Heart right ventricle (tissue), 16 donors: ENCODE measurements around the gene WHAMM. TPM values are rescaled to one million over a fixed set of nuclear protein-coding genes. Genes with fewer than 3 reads are reported as not detected.

Experiments used
- ATAC-seq, 8 donors: fragments of 200-7000 bp; cut with Tn5 transposase; one replicate each; pipeline ENCODE4 v1.9.1; 2020; ENCODE audit warnings: mild to moderate bottlenecking in 8 of 8, moderate library complexity in 8 of 8, moderate number of reproducible peaks in 1 of 8
- DNase-seq, 2 donors: peaks; one replicate each; pipeline ENCODE4 v3.0.0-alpha.2; 2020
- H3K27ac ChIP-seq, 10 donors: fragments of 200-600 bp; sonication (generic) in 2 of 10; one replicate each; pipeline versions ENCODE4 v1.5.0 to v1.8.0; 2020 to 2022; ENCODE audit warnings: mild to moderate bottlenecking in 3 of 10
- H3K27me3 ChIP-seq, 7 donors: fragments of 200-600 bp; one replicate each; pipeline ENCODE4 v1.8.0; 2021 to 2022; ENCODE audit warnings: mild to moderate bottlenecking in 2 of 7
- H3K36me3 ChIP-seq, 9 donors: fragments of 200-600 bp; sonication (generic) in 1 of 9; one replicate each; pipeline versions ENCODE4 v1.5.0 to v1.8.0; 2020 to 2022; ENCODE audit warnings: mild to moderate bottlenecking in 2 of 9
- H3K4me1 ChIP-seq, 9 donors: fragments of 200-600 bp; sonication (generic) in 1 of 9; one replicate each; pipeline versions ENCODE4 v1.5.0 to v1.8.0; 2020 to 2022; ENCODE audit warnings: mild to moderate bottlenecking in 4 of 9
- H3K4me3 ChIP-seq, 10 donors: fragments of 200-600 bp; sonication (generic) in 2 of 10; one replicate each; pipeline versions ENCODE4 v1.5.0 to v1.8.0; 2020 to 2022; ENCODE audit warnings: mild to moderate bottlenecking in 7 of 10, moderate library complexity in 2 of 10
- H3K9me3 ChIP-seq, 11 donors: fragments of 200-600 bp in 10 of 11; sonication (generic) in 2 of 11; one replicate each; pipeline versions ENCODE4 v1.5.0 to v1.8.0; 2013 to 2022; ENCODE audit warnings: mild to moderate bottlenecking in 2 of 11, control low read depth in 1 of 11, moderate library complexity in 1 of 11
- WGBS, 2 donors: extraction: QIAGEN DNeasy Blood & Tissue Kit; methylation state at CpG; one replicate each; pipeline ENCODE4 v1.1.7; 2013; ENCODE audit warnings: inconsistent platforms in 1 of 2; 5-methylcytosine and 5-hydroxymethylcytosine counted together
- intact Hi-C, 10 donors: fragments of 100-400 bp; cut with DNase I; formaldehyde crosslinking; loops; one replicate each; pipeline versions ENCODE4 v1.11.1 to v1.14.2; 2022
- polyA plus RNA-seq, 2 donors: library from polyadenylated mRNA; stranded (reverse); fragments of 200-250 nt; gene quantifications; one replicate each; pipeline ENCODE4 v1.2.3, GENCODE V29; 2013
- total RNA-seq, 10 donors: library from RNA; stranded (reverse); fragmentation: NEBNext Ultra II Directional in 3 of 10; extraction: Animal tissue kit (Norgen Biotek cat#: 25700) in 3 of 10; gene quantifications; one replicate each; pipeline versions ENCODE4 v1.2.1 to v1.2.4, GENCODE V29; 2021 to 2023
- TF ChIP-seq, protein P1 (sequence below), 9 donors: fragments of 200-600 bp; sonication (generic) in 2 of 9; IDR thresholded peaks; one replicate each; pipeline versions ENCODE4 v1.5.0 to v1.8.0; 2021 to 2022; ENCODE audit warnings: antibody characterized with exemption in 9 of 9, mild to moderate bottlenecking in 5 of 9, moderate library complexity in 1 of 9
- donor health status: Arrhythmogenic right ventricular cardiomyopathy.
- donor health status: ischemic (EF 13 %, LVEDD 7.1; RV severe dilation, severe dysfunction).
- donor health status: healthy with polysubstance abuse.
- donor health status: DM: no; HTN: yes; CAD: no.
- donor health status: DM: no; HTN: no; CAD: no.
- donor health status: ischemic (EF 25% LVEDD 6.9; RV normal size, moderate dysfunction).
- donor health status: ischemic (EF 25% LVEDD 5.7; RV mildly dilated, moderate dysfunction).
- donor health status: healthy.
- donor health status: DM: yes; HTN: yes; CAD: no.
- donor health status: Ischemic cardiomyopathy.
- donor health status: ischemic (EF 35%, LVEDD 5.7; RV mildly dilated, moderate dysfunction).
- donor health status: nonischemic (EF 11% LVEDD 7.7; RV severe dilation, severe dysfunction).
- donor health status: DM: yes; HTN: yes; CAD: no.
- donor health status: PGD.
- donor health status: ischemic (EF 29% LVEDD 5.4; RV normal size, mild dysfunction).
- donor health status: nonischemic (EF 23%, LVEDD 6.1; RV moderate dilation, normal function).

The WHAMM gene
- total and polyA plus RNA-seq, 12 donors: 3.2 to 8.1 (median 6.3) TPM

DNA sequence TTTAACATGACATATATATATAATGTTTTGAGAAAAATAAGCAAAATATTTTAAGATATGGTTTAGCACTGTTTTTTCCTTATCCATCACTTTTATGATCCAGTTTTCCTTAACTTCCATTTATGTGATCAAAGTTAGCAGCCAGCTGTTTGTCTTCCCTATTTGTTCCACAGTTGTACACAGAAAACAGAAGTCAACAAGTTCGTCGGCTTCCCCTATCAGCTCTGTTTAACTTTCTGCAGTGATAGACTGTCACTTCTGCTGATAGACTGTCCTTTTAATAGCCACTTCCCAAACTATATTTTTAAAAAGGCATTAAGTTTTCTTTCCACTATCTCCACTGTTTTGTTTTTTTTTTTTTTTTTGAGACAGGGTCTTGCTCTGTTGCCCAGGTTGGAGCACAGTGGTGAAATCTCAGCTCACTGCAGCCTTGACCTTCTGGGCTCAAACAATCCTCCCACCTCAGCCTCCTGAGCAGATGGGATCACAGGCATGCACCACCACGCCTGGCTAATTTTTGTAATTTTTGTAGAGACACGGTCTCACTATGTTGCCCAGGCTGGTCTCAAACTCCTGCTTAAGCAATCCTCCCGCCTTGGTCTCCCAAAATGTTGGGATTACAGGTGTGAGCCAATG lies 10.8 kb upstream of the WHAMM start:
- H3K9me3 ChIP-seq: peaks cover 0 to 8% (median 0%) of the 10 kb centered on the region in 11 donors
- TF ChIP-seq, protein P1, sequence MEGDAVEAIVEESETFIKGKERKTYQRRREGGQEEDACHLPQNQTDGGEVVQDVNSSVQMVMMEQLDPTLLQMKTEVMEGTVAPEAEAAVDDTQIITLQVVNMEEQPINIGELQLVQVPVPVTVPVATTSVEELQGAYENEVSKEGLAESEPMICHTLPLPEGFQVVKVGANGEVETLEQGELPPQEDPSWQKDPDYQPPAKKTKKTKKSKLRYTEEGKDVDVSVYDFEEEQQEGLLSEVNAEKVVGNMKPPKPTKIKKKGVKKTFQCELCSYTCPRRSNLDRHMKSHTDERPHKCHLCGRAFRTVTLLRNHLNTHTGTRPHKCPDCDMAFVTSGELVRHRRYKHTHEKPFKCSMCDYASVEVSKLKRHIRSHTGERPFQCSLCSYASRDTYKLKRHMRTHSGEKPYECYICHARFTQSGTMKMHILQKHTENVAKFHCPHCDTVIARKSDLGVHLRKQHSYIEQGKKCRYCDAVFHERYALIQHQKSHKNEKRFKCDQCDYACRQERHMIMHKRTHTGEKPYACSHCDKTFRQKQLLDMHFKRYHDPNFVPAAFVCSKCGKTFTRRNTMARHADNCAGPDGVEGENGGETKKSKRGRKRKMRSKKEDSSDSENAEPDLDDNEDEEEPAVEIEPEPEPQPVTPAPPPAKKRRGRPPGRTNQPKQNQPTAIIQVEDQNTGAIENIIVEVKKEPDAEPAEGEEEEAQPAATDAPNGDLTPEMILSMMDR (IDR thresholded peaks at IDR 0.05): no peak
- H3K27ac ChIP-seq: peak overlapping the region in 4 of 10 donors; percentile 30 to 71 (median 62)
- no peaks in the 10 kb centered on the region for H3K27me3 ChIP-seq
- H3K4me1 ChIP-seq: peaks cover 0 to 58% (median 26%) of the 10 kb centered on the region in 9 donors
- H3K36me3 ChIP-seq: peaks cover 0 to 24% (median 0%) of the 10 kb centered on the region in 9 donors
- intact Hi-C loops: no loop called here
- no peak for DNase-seq
- 54 to 64% methylated on average over 5 of the region's 5 CpGs for WGBS, 2 donors
- no peak for ATAC-seq
- no peak overlapping the region for H3K4me3 ChIP-seq

GRCh38 chr15:82799183-82799841 lies 10.1 kb upstream of the WHAMM start:
- whole genome bisulfite sequencing, 2 donors: 40 to 53% methylated on average over 7 of the region's 7 CpGs
- TF ChIP-seq, protein P1 (IDR thresholded peaks at IDR 0.05): no peak
- Histone ChIP-seq H3K27me3 (no peaks in the 10 kb centered on the region), H3K27ac (peak overlapping the region in 5 of 10 donors; percentile 2 to 71 (median 62)), H3K9me3 (peaks cover 0 to 2% (median 0%) of the 10 kb centered on the region in 11 donors), H3K36me3 (peaks cover 0 to 17% (median 0%) of the 10 kb centered on the region in 9 donors), H3K4me1 (peaks cover 0 to 58% (median 26%) of the 10 kb centered on the region in 9 donors), H3K4me3 (no peak overlapping the region)
- peak in 1 of 2 donors; percentile 34 for DNase-seq
- intact Hi-C loops: no loop called here
- ATAC-seq: peak; percentile 40 to 83 (median 60)

GRCh38 chr15:82802497-82802896 lies 6.9 kb upstream of the WHAMM start:
- 25 to 58% methylated on average over 1 of the region's 1 CpG for WGBS, 2 donors
- Histone ChIP-seq H3K36me3 (no peaks in the 10 kb centered on the region), H3K4me1 (peaks cover 0 to 54% (median 26%) of the 10 kb centered on the region in 9 donors), H3K27ac (peak overlapping the region in 5 of 10 donors; percentile 5 to 99 (median 78)), H3K27me3 (no peaks in the 10 kb centered on the region), H3K9me3 (no peaks in the 10 kb centered on the region), H3K4me3 (peak overlapping the region in 6 of 10 donors; percentile 29 to 58 (median 52))
- TF ChIP-seq, protein P1 (IDR thresholded peaks at IDR 0.05): no peak
- no peak for DNase-seq
- intact Hi-C loops: loop anchor here in 2 of 10 donors (5.0 to 10.0 kb wide), 2 partner anchors 48 to 60 kb away; no protein-coding TSS in a partner anchor
- ATAC-seq: no peak

DNA sequence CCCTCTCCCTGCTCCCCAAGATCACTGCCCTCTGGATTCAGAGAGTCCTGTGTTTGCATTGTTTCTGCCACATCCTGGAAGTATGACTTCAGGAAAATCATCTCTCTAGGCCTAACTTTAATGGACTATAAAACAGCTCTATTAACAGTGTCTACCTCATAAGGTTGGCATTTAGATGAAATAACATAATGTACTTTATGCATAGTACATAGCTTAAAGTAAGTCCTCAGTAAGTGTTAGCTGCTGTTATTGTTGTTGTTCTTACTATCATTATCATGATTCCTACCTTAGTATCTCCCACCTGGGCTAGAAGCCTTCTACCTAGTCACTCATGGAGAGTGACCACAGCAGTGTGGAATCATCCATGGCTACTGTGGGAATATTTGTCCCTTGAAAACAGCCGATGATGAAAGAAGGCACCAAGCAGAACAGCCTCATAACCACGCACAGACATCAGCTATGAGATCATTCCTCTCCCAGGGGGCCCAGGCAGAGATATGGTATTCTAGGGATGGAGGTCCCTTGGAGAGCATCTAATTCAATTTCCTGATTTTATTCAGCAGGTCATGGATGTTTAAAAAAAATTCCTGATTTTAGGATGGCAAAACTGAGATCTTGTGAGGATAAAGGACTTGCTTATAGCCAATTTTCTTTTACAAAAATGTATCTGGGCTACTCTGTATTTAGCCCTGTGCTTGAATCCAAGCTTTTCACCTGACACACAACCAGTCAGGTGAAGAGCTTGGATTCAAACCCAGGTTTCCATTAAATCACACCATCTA lies 5.4 kb upstream of the WHAMM start:
- Histone ChIP-seq H3K9me3 (no peaks in the 10 kb centered on the region), H3K4me3 (peak overlapping the region; percentile 26 to 58 (median 46)), H3K27me3 (no peaks in the 10 kb centered on the region), H3K27ac (peak overlapping the region; percentile 5 to 100 (median 78)), H3K4me1 (peaks cover 0 to 52% (median 24%) of the 10 kb centered on the region in 9 donors), H3K36me3 (no peaks in the 10 kb centered on the region)
- 47 to 54% methylated on average over 2 of the region's 2 CpGs for WGBS, 2 donors
- TF ChIP-seq, protein P1 (IDR thresholded peaks at IDR 0.05): no peak
- DNase-seq (no peak), ATAC-seq (peak in 1 of 8 donors; percentile 9)
- intact Hi-C loops: loop anchor here in 2 of 10 donors (5.0 to 10.0 kb wide), 2 partner anchors 49 to 62 kb away; no protein-coding TSS in a partner anchor
